ENCODE measurements around the gene EXTL2. TPM values are rescaled to one million over a fixed set of nuclear protein-coding genes. Genes with fewer than 3 reads are reported as not detected.

The EXTL2 gene
- total and polyA plus RNA-seq, 9 donors: 13.1 to 28.4 (median 16.0) TPM

DNA sequence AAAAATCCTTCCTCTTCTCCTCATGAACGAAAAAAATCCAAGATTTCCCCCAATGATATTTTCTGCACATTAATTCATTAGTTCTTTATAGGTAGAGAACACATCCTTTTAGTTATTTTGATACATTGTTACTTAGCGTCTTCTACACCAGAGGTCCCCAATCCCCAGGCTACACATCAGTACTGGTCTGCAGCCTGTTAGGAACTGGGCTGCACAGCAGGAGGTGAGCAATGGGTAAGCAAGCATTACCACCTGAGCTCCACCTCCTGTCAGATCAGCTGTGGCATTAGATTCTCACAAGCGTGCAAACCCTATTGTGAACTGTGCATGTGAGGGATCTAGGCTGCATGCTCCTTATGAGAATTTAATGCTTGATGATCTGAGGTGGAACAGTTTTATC lies 13.0 kb downstream of the EXTL2 start:
- no peak overlapping the region for H3K27ac ChIP-seq
- H3K36me3 ChIP-seq: no peaks in the 10 kb centered on the region
- no peak overlapping the region for H3K4me3 ChIP-seq
- 87 to 93% (median 91%) methylated on average over 3 of the region's 3 CpGs for WGBS, 3 donors
- H3K9me3 ChIP-seq: no peaks in the 10 kb centered on the region
- DNase-seq: no peak
- H3K27me3 ChIP-seq: no peaks in the 10 kb centered on the region
- peaks cover 1% of the 10 kb centered on the region for H3K4me1 ChIP-seq (ENCODE audit: insufficient read depth)
- no peak for TF ChIP-seq POLR2A (IDR thresholded peaks at IDR 0.05)
- TF ChIP-seq, protein P1, sequence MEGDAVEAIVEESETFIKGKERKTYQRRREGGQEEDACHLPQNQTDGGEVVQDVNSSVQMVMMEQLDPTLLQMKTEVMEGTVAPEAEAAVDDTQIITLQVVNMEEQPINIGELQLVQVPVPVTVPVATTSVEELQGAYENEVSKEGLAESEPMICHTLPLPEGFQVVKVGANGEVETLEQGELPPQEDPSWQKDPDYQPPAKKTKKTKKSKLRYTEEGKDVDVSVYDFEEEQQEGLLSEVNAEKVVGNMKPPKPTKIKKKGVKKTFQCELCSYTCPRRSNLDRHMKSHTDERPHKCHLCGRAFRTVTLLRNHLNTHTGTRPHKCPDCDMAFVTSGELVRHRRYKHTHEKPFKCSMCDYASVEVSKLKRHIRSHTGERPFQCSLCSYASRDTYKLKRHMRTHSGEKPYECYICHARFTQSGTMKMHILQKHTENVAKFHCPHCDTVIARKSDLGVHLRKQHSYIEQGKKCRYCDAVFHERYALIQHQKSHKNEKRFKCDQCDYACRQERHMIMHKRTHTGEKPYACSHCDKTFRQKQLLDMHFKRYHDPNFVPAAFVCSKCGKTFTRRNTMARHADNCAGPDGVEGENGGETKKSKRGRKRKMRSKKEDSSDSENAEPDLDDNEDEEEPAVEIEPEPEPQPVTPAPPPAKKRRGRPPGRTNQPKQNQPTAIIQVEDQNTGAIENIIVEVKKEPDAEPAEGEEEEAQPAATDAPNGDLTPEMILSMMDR (IDR thresholded peaks at IDR 0.05): no peak
- no peak for TF ChIP-seq EP300 (IDR thresholded peaks at IDR 0.05)
- intact Hi-C loops (cut with DNase I): no loop called here

DNA sequence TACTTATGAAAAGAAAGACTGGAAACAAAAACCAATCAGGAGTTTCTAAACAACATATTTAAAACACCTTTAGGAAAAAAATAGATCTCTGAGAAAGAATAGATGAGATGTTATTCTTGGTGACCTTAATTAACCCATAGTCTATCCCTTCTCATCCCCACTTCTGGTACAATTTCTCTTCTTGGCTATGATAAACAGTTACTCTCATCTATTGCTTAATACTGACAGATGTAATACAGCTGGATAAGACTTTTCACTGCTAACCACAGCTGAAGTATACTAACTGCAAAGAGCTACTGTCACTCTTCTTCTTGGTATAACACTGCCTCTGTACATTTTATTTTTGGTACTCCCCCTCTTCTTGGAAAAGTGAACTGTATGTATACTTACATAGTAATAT lies 15.2 kb downstream of the EXTL2 start:
- Histone ChIP-seq H3K4me1 (ENCODE audit: insufficient read depth) (peaks cover 1% of the 10 kb centered on the region), H3K9me3 (no peaks in the 10 kb centered on the region), H3K27me3 (no peaks in the 10 kb centered on the region), H3K27ac (no peak overlapping the region), H3K4me3 (no peak overlapping the region), H3K36me3 (no peaks in the 10 kb centered on the region)
- TF ChIP-seq EP300 (IDR thresholded peaks at IDR 0.05) (no peak), POLR2A (IDR thresholded peaks at IDR 0.05) (no peak)
- TF ChIP-seq, protein P1 (IDR thresholded peaks at IDR 0.05): no peak
- intact Hi-C loops (cut with DNase I): no loop called here
- no peak for DNase-seq

DNA sequence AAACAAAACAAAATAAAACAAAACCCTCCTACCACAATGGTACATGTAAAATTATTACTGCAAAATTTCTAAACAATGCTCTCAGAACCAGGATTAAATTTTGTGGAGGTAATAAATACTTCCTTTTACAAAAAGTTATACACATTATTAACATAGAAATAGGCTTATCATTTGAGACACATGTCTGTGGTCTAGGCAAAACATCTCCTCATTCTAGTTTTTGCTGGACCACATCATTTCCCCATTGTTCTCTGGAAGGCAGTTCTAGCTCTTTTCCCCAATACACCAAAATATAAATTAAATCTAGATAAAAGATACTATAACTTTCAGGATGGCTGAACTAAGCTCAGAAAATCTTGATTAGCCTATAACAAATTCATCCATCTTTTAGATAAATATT lies 18.4 kb downstream of the EXTL2 start:
- Histone ChIP-seq H3K36me3 (no peaks in the 10 kb centered on the region), H3K27me3 (no peaks in the 10 kb centered on the region), H3K4me1 (ENCODE audit: insufficient read depth) (peaks cover 1% of the 10 kb centered on the region), H3K27ac (no peak overlapping the region), H3K9me3 (no peaks in the 10 kb centered on the region), H3K4me3 (no peak overlapping the region)
- no peak for DNase-seq
- intact Hi-C loops (cut with DNase I): no loop called here
- TF ChIP-seq, protein P1 (IDR thresholded peaks at IDR 0.05): no peak
- no peak for TF ChIP-seq EP300 (IDR thresholded peaks at IDR 0.05)
- TF ChIP-seq POLR2A (IDR thresholded peaks at IDR 0.05): no peak

GRCh38 chr1:100875228-100875627 lies 19.4 kb downstream of the EXTL2 start:
- WGBS, 3 donors: 92 to 94% (median 93%) methylated on average over 3 of the region's 3 CpGs
- intact Hi-C loops (cut with DNase I): no loop called here
- Histone ChIP-seq H3K9me3 (no peaks in the 10 kb centered on the region), H3K36me3 (no peaks in the 10 kb centered on the region), H3K27ac (no peak overlapping the region), H3K4me1 (ENCODE audit: insufficient read depth) (peaks cover 1% of the 10 kb centered on the region), H3K4me3 (no peak overlapping the region), H3K27me3 (no peaks in the 10 kb centered on the region)
- TF ChIP-seq EP300 (IDR thresholded peaks at IDR 0.05) (no peak), POLR2A (IDR thresholded peaks at IDR 0.05) (no peak)
- TF ChIP-seq, protein P1 (IDR thresholded peaks at IDR 0.05): no peak
- no peak for DNase-seq

- Histone ChIP-seq H3K27me3 (no peaks in the 10 kb centered on the region), H3K27ac (no peak overlapping the region), H3K4me1 (ENCODE audit: insufficient read depth) (no peaks in the 10 kb centered on the region), H3K36me3 (no peaks in the 10 kb centered on the region), H3K4me3 (no peak overlapping the region), H3K9me3 (no peaks in the 10 kb centered on the region)
- intact Hi-C loops (cut with DNase I): no loop called here
- no peak for DNase-seq
- 54 to 69% (median 54%) methylated on average over 2 of the region's 2 CpGs for WGBS, 3 donors
- TF ChIP-seq, protein P1 (IDR thresholded peaks at IDR 0.05): no peak
- TF ChIP-seq EP300 (IDR thresholded peaks at IDR 0.05): no peak
- no peak for TF ChIP-seq POLR2A (IDR thresholded peaks at IDR 0.05)
Observed at GRCh38 chr1:100874433-100874832, 20.2 kb downstream of the EXTL2 start.
